ENCODE results near the gene ARID2. TPM values are rescaled to one million over a fixed set of nuclear protein-coding genes. Genes with fewer than 3 reads are reported as not detected.

The ARID2 gene
- 6.6 to 12.0 TPM (median 9.1 TPM) in 5 replicates for total RNA-seq (2022; extraction: Qiagen RNA extraction)

GRCh38 chr12:45729233-45730083 is at the start of gene ARID2:
ARID2 (plus strand) TSS chr12:45729706; CDS start chr12:45729837, 131 bp downstream.

